B cell (primary cell): ENCODE results near the gene SH2B2. TPM values are rescaled to one million over a fixed set of nuclear protein-coding genes. Genes with fewer than 3 reads are reported as not detected.
A peak's percentile ranks its signal among the peaks of the same experiment; 100 is the strongest.

Experiments used
- ATAC-seq: fragments of 200-7000 bp; cut with Tn5 transposase; one replicate; pipeline ENCODE4 v1.10.0; 2021; ENCODE audit warnings: low read depth, mild to moderate bottlenecking, moderate number of reproducible peaks, moderate library complexity
- CTCF ChIA-PET: fragments of 350-600 bp; sonication (Branson Sonifier 250); formaldehyde crosslinking; loops from one replicate; lab custom pipeline; 2021; ENCODE audit warnings: antibody characterized with exemption, inconsistent platforms; lab: Charles Lee
- POLR2A ChIA-PET: fragments of 350-600 bp; sonication (Branson Sonifier 250); formaldehyde crosslinking; loops from one replicate; lab custom pipeline; 2021; ENCODE audit warnings: antibody characterized with exemption; lab: Charles Lee
- DNase-seq: peaks from one replicate; pipeline ENCODE4 v3.0.0; 2013
- H2AFZ ChIP-seq: 2 replicates; pipeline ENCODE4 v1.6.1; 2012; ENCODE audit warnings: mild to moderate bottlenecking, low read depth, low read length; ENCODE audit not compliant: insufficient read depth, poor library complexity, severe bottlenecking
- H3K27ac ChIP-seq, 2 donors: 1 replicate in 1 of 2; 2 replicates in 1 of 2; pipeline ENCODE4 v1.5.1; 2012 to 2013; ENCODE audit warnings: low read length in 2 of 2, mild to moderate bottlenecking in 2 of 2, moderate library complexity in 1 of 2
- H3K27me3 ChIP-seq, 4 experiments: fragments of 200-600 bp in 1 of 4; sonication (generic) in 1 of 4; replicated peaks in 1 of 4; 1 replicate in 2 of 4; 2 replicates in 2 of 4; pipeline versions ENCODE4 v1.6.1 to v1.7.0; 2013 to 2016; ENCODE audit warnings: low read length in 3 of 4, mild to moderate bottlenecking in 2 of 4, mixed read lengths in 1 of 4, moderate library complexity in 1 of 4; ENCODE audit not compliant: insufficient read depth in 4 of 4, control insufficient read depth in 3 of 4; ENCODE audit errors: control extremely low read depth in 1 of 4
- H3K36me3 ChIP-seq, 2 experiments: replicated peaks in 1 of 2; 1 replicate in 1 of 2; 2 replicates in 1 of 2; pipeline versions ENCODE4 v1.6.1 to v1.7.1; 2013; ENCODE audit warnings: low read length in 1 of 2; ENCODE audit not compliant: insufficient read depth in 2 of 2, control insufficient read depth in 1 of 2; ENCODE audit errors: control extremely low read depth in 1 of 2, extremely low read depth in 1 of 2
- H3K4me1 ChIP-seq, 2 donors: fragments of 200-600 bp in 1 of 2; sonication (generic) in 1 of 2; 1 replicate in 1 of 2; 2 replicates in 1 of 2; pipeline versions ENCODE4 v1.5.1 to v1.6.1; 2013 to 2017; ENCODE audit warnings: low read length in 2 of 2; ENCODE audit not compliant: control insufficient read depth in 2 of 2, insufficient read depth in 2 of 2
- H3K4me2 ChIP-seq: replicated peaks from 2 replicates; pipeline ENCODE3; 2012; ENCODE audit warnings: mild to moderate bottlenecking, low read depth, low read length; ENCODE audit not compliant: poor library complexity, severe bottlenecking
- H3K4me3 ChIP-seq, 5 experiments: fragments of 200-600 bp in 1 of 5; sonication (generic) in 1 of 5; 1 replicate in 3 of 5; 2 replicates in 2 of 5; pipeline versions ENCODE4 v1.5.1 to v1.7.0; 2011 to 2016; ENCODE audit warnings: low read length in 4 of 5, mild to moderate bottlenecking in 4 of 5, low read depth in 2 of 5, control low read depth in 1 of 5, moderate library complexity in 1 of 5; ENCODE audit not compliant: insufficient read depth in 1 of 5; ENCODE audit errors: control extremely low read depth in 1 of 5, extremely low read depth in 1 of 5
- H3K79me2 ChIP-seq: fragments of 200-600 bp; sonication (generic); one replicate; pipeline ENCODE4 v1.6.0; 2016; ENCODE audit warnings: low read length; ENCODE audit not compliant: control insufficient read depth, insufficient read depth
- H3K9ac ChIP-seq: fragments of 200-600 bp; sonication (generic); 2 replicates; pipeline ENCODE4 v1.6.1; 2017; ENCODE audit warnings: mild to moderate bottlenecking, low read length, moderate library complexity
- H3K9me3 ChIP-seq, 3 donors: one replicate each; pipeline versions ENCODE4 v1.6.1 to v1.7.1; 2013; ENCODE audit warnings: low read length in 2 of 3; ENCODE audit not compliant: control insufficient read depth in 2 of 3, insufficient read depth in 1 of 3; ENCODE audit errors: control extremely low read depth in 1 of 3
- H4K20me1 ChIP-seq: 2 replicates; pipeline ENCODE4 v1.6.0; 2012; ENCODE audit warnings: mild to moderate bottlenecking, low read length; ENCODE audit not compliant: insufficient read depth, control insufficient read depth, poor library complexity, severe bottlenecking
- H3K27ac Mint-ChIP-seq: one replicate; pipeline ENCODE4 v1.8.0; 2021; ENCODE audit warnings: mixed read lengths
- H3K27me3 Mint-ChIP-seq: one replicate; pipeline ENCODE4 v1.8.0; 2021; ENCODE audit warnings: mixed read lengths
- H3K4me1 Mint-ChIP-seq: one replicate; pipeline ENCODE4 v1.8.0; 2021; ENCODE audit warnings: mixed read lengths
- H3K4me3 Mint-ChIP-seq: one replicate; pipeline ENCODE4 v1.8.0; 2021; ENCODE audit warnings: mixed read lengths
- H3K9me3 Mint-ChIP-seq: one replicate; pipeline ENCODE4 v1.8.0; 2022; ENCODE audit warnings: mixed read lengths; ENCODE audit not compliant: insufficient read depth
- CTCF ChIP-seq: fragments of 200-600 bp; IDR thresholded peaks from one replicate; pipeline ENCODE4 v1.8.0; 2022; ENCODE audit warnings: antibody characterized with exemption, mild to moderate bottlenecking
- EZH2 ChIP-seq: IDR thresholded peaks from 2 replicates; pipeline ENCODE4 v1.6.1; 2012; ENCODE audit warnings: borderline replicate concordance, low read depth, mild to moderate bottlenecking, moderate library complexity, low read length; ENCODE audit not compliant: insufficient read depth, poor library complexity, severe bottlenecking
- WGBS: methylation state at CpG from one replicate; pipeline ENCODE4 v1.1.5; 2013; ENCODE audit warnings: missing lambda C conversion rate; ENCODE audit not compliant: insufficient coverage; 5-methylcytosine and 5-hydroxymethylcytosine counted together
- intact Hi-C: fragments of 100-400 bp; cut with micrococcal nuclease; formaldehyde crosslinking; loops from one replicate; pipeline ENCODE4 v1.10.0; 2022
- polyA plus RNA-seq: library from polyadenylated mRNA; depleted of rRNA; stranded (reverse); fragments of >200 nt; gene quantifications from 2 replicates; pipeline ENCODE4 v1.2.3, GENCODE V29; 2012
- total RNA-seq, 2 donors: library from RNA; stranded (reverse); fragments of 120-200 nt in 1 of 2; gene quantifications; 1 replicate in 1 of 2; 2 replicates in 1 of 2; pipeline versions ENCODE4 v1.2.3 to v1.2.4, GENCODE V29; 2013 to 2022

SH2B2 gene
- total and polyA plus RNA-seq, 2 donors (not counting 1 experiment from before 2014, with no cell fraction given): 41.2 to 95.4 TPM

DNA sequence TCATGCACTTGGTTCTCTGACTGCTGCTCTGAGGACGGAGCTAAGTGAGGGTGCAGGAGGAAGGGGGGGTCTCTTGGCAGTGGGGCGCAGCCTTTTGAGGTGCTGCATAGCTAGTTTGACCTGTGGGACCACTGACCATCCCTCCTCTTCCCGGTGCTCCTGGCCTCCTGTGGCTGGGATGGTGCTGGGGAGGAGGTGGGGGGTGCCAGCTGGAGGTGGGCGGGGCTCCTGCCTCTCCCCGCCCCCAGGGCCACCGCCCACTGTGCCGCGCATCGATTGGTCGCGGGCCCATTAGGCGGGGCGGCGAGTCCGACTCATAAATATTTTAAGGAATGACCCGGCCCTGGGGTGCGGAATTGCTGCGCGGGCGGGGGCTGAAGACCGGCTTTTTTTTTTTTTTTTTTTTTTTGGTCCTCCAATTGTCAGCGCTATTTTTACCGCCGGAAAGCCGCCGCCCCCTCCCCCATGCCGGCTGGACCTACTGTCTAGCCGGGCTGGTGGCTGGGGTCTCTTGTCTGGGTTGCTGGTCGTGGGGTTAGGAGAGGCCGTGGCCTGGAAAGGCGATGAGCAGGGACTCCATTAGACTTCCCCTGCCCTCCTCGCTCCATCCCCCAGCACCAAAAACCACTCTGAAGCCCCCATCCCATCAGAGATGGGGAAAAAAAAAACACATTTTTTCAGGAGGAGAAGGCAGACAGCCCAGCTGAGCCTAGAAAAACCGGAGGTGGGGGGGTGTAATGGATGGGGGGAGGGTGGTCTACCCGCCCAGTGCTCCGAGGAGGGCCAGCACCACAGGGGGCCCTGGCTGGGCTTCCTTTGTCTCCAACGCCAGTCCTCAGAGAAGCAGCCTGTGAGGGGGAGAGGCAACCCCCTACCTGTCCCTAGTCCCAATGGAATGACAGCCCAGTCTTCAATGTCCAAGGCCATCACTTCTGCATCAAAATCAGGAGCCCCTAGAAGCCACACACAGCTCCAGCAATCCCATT lies 6.4 kb downstream of the SH2B2 start:
- H3K9me3 ChIP-seq: no peaks in the 10 kb centered on the region
- peak overlapping the region in 1 of 2 donors; percentile 56 for H3K27ac ChIP-seq
- intact Hi-C loops: no loop called here
- ChIA-PET CTCF (interaction anchor here (0.7 to 7.4 kb wide), 6 partner anchors 11 to 441 kb away, joined by 3 to 75 read pairs (median 3); no protein-coding TSS in a partner anchor), POLR2A (interaction anchor here (0.5 to 1.7 kb wide), 5 partner anchors 11 to 152 kb away, joined by 4 to 11 read pairs (median 7); no protein-coding TSS in a partner anchor)
- peaks cover 0 to 15% of the 10 kb centered on the region in 2 experiments for H3K36me3 ChIP-seq
- H3K9ac ChIP-seq: no peak overlapping the region
- no peak overlapping the region for H2AFZ ChIP-seq
- ATAC-seq: no peak
- H3K4me3 ChIP-seq: peak overlapping the region in 1 of 5 experiments; percentile 29
- peaks cover 93% of the 10 kb centered on the region for H3K79me2 ChIP-seq
- Mint-ChIP-seq H3K9me3 (no peaks in the 10 kb centered on the region), H3K27me3 (no peaks in the 10 kb centered on the region), H3K4me1 (peaks cover 88% of the 10 kb centered on the region), H3K27ac (no peak overlapping the region), H3K4me3 (no peak overlapping the region)
- no peak for TF ChIP-seq EZH2
- DNase-seq: no peak
- no peaks in the 10 kb centered on the region for H3K27me3 ChIP-seq
- H3K4me2 ChIP-seq: peak overlapping the region; percentile 60
- H3K4me1 ChIP-seq: peaks cover 75 to 85% of the 10 kb centered on the region in 2 donors
- H4K20me1 ChIP-seq: peaks cover 96% of the 10 kb centered on the region
- 65% methylated on average over 14 of the region's 36 CpGs for WGBS

DNA sequence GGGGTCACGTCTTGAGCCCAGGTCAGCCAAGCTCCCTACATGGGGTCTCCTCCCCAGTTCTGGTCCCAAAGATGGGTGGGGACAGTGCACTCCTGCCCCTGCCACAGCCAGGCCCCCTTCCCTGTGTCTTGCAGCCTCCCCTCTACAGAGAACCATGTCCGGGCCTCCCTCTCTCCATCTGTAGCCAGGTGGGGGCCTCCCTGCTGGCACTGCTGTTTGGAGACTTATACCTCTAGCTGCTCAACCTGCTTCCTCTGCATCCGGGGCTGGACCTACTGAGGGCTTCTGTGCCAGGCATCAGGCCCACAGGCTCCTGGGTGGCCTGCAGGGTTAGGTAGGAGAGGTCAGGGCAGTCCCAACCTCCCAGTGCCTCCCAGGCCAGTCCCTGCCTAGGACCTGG lies 7.9 kb downstream of the SH2B2 start:
- H3K4me3 Mint-ChIP-seq: peak overlapping the region; percentile 41
- no peaks in the 10 kb centered on the region for H3K9me3 Mint-ChIP-seq
- Histone ChIP-seq H4K20me1 (peaks cover 90% of the 10 kb centered on the region), H3K9me3 (no peaks in the 10 kb centered on the region), H3K36me3 (peaks cover 0 to 17% of the 10 kb centered on the region in 2 experiments), H2AFZ (no peak overlapping the region), H3K79me2 (peaks cover 92% of the 10 kb centered on the region), H3K4me2 (peak overlapping the region; percentile 60), H3K4me3 (no peak overlapping the region), H3K27me3 (no peaks in the 10 kb centered on the region), H3K27ac (peak overlapping the region in 1 of 2 donors; percentile 60), H3K4me1 (peaks cover 60 to 75% of the 10 kb centered on the region in 2 donors), H3K9ac (no peak overlapping the region)
- ATAC-seq (no peak), DNase-seq (no peak)
- no peak for TF ChIP-seq CTCF
- TF ChIP-seq EZH2: no peak
- POLR2A ChIA-PET: interaction anchor here (0.7 to 1.7 kb wide), 4 partner anchors 8 to 151 kb away, joined by 3 to 11 read pairs (median 6); no protein-coding TSS in a partner anchor
- intact Hi-C loops: no loop called here
- peaks cover 83% of the 10 kb centered on the region for H3K4me1 Mint-ChIP-seq
- no peaks in the 10 kb centered on the region for H3K27me3 Mint-ChIP-seq
- CTCF ChIA-PET: interaction anchor here (0.6 to 1.5 kb wide), 6 partner anchors 10 to 1120 kb away, joined by 3 read pairs; no protein-coding TSS in a partner anchor
- WGBS: 83% methylated on average over 3 of the region's 3 CpGs
- peak overlapping the region; percentile 77 for H3K27ac Mint-ChIP-seq
